IPS-18c (cell line): ENCODE results near the gene RPH3AL.
"Not testable (repeated sequence)": the region's sequence is repeated elsewhere in the genome, so short reads cannot be mapped to it uniquely, and the experiment has no call there.

ENCODE experiments used
- H3K4me3 ChIP-seq: 2 replicates; pipeline ENCODE4 v1.7.0; 2013; ENCODE audit warnings: low read depth, mild to moderate bottlenecking, low read length, moderate library complexity; ENCODE audit not compliant: insufficient read depth
- H3K9me3 ChIP-seq: one replicate; pipeline ENCODE4 v1.6.1; 2013; ENCODE audit warnings: mild to moderate bottlenecking, low read length, moderate library complexity; ENCODE audit not compliant: control insufficient read depth, insufficient read depth

The RPH3AL gene

GRCh38 chr17:330993-331701 is 21.5 kb downstream of the RPH3AL start:
- peaks cover 2% of the 10 kb centered on the region for H3K9me3 ChIP-seq
- no peak overlapping the region for H3K4me3 ChIP-seq

DNA sequence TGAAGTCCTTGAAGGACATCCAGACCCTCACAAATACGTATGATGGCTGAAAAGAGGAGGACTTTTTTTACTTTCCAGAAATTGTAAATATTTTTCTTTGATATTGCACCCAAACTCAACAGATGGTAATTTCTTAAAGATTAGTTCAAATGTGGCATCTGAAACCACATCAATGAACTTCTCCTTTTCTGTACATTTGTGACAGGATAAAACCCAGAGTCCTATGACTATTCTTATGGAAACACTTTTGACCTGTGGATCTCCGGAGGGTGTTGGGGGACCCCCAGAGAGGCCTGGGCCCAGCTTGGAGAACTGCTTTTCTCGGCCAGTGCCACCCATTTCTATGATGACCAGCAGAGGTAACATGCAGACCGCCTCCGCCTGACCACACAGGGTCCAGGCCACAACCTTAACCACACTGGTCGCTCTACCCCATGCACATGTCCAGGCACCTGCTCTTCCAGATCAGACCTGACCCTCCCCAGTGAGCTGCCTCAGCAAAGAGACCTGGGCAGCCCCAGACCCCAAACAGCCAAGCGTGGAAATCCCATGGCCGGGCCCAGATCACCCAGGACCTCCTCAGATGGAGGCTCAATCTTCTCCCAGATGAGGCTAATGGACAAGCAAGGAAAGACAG is 22.7 kb downstream of the RPH3AL start:
- Histone ChIP-seq H3K4me3 (no peak overlapping the region), H3K9me3 (peaks cover 2% of the 10 kb centered on the region)

DNA sequence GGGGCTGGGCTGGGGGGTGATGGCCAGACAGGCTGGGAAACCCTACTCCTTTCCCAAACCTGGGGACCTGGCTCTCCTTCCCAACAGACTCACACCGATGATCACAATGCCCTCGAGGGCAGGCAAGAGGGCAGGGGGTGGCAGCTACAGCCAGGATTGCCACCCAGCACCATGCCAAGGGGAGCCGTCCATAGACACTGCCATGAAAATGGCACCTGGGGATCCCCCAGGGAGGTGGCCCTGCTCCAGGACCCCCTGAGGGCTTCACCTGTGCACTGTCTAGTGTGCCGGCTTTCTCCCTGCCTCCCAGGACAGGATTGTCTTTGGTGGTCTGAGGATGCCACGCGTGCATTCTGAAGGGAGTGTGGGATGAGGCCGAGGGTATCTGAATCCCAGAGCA is 24.6 kb downstream of the RPH3AL start:
- Histone ChIP-seq H3K9me3 (no peaks in the 10 kb centered on the region), H3K4me3 (no peak overlapping the region)

- H3K9me3 ChIP-seq: no peaks in the 10 kb centered on the region
- no peak overlapping the region for H3K4me3 ChIP-seq
These were observed 25.3 kb downstream of the RPH3AL start for GRCh38 chr17:327296-327695.

DNA sequence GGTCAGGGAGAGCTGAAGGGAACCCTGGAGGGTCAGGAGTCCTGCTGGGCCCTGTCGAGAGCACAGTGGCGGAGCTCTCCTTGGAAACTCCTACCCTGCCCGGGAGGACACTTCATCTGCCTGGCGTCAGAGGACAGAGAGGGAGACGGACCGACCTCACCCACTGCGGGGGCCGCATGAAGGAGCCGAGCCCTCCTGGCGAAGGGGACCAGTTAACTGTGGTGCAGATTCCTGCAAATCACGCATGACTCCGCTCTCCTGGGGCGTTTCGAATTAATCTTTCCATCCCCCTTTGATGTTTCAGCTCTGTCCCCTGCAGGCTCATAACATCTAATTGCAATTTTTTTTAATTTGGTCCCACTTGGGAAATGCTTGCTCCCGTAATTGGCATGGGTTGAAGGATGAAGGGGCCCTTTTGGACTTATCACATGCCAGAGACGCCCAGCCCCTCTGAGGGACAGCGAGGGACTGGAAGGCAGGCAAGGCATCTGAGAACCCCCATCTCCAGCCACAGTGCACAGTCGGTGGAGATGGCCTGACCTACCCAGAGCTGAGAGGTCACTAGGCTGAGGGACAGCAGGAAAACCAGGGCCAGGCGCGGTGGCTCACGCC is 26.5 kb downstream of the RPH3AL start:
- no peak overlapping the region for H3K4me3 ChIP-seq
- no peaks in the 10 kb centered on the region for H3K9me3 ChIP-seq

DNA sequence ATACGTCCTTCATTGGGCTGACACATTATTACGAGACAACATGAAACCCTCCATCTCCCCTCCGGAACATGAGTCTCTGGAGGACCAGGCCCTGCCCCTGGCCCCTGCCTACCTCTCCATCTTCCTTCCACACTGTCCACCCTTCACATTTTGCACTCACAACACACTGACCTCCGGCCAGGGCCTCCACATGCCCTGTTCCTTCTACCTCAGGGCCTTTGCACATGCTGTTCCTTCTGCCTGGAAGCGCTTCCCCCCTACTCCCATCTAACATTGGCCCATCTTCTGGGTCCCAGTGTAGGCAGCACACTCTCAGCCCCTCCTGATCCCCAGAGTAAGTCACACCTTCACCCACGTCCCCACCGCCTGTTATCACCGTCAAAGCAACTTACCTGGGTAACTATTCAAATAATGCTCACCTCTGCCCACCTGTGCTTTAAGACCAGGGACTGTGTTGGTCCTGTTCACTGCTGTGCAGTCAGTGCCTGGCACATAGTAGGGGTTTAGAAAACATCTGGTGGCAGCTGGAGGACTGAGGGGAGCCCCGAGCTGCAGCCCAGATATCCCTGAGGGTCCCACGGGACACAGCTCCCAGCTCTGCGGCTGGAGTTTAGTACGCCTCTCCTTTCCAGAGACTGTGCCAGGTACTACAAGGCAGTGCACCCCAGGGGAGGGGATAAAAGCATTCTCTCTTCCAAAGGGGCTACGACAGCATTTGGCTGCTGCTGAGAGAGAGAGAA is 27.2 kb downstream of the RPH3AL start:
- Histone ChIP-seq H3K4me3 (no peak overlapping the region), H3K9me3 (no peaks in the 10 kb centered on the region)

- no peaks in the 10 kb centered on the region for H3K9me3 ChIP-seq
- no peak overlapping the region for H3K4me3 ChIP-seq
These were observed 28.7 kb downstream of the RPH3AL start for GRCh38 chr17:323721-324571.

DNA sequence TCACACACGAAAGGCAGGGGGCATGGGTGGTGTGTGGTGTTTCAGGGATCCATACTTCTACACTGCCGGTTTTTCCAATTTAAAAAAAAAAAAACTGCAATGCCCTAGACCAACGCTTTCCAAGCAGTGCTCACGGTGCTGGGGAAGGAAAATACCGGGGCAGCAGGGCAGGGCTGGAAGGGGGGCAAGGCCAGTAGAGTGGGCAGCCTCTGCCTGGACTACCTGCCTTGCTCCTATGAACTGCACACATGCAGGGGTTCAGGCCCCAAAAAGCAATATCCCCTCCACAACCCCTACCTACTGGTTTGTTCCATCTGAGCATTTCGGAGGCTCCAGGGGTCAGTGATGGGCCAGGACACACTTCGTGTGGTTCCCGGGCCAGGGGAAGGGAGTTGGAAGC is 29.4 kb downstream of the RPH3AL start:
- H3K9me3 ChIP-seq: no peaks in the 10 kb centered on the region
- no peak overlapping the region for H3K4me3 ChIP-seq

DNA sequence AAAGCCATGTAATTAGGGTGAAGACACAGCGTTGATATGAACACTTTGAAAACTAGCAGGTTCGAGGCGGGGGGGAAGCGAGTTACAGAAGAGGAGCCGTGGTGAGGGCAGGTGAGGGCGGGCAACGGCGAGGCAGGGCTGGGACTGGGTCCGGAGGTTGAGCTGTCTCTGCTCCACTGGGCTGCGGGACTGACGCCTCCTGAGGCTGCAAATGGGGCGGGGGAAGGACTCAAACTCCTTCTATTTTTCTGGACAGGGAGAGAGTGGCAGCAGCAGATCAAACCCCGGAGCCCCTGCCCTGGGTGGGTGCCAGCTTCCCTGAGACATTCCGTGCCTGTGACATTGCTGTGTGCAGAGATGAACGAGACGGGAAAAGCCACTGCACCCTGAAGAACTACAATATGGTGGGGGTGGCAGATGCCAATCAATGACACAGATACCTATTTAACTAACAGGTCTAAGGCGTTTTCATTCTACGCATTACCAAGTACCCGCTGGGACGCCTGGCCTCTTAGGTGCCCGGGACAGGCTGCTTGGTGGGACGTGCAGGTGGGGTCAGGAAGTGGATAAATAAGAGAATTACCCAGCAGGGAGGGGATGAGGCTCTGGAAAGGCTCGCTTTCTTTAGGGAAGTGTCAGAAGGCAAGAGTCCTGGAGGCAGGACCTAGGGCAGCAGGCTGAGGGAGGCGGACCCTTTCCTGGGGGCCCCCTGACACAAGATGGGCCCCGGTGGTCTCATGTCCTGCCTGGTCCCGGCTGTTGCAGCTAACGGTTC is 30.4 kb downstream of the RPH3AL start:
- no peaks in the 10 kb centered on the region for H3K9me3 ChIP-seq
- H3K4me3 ChIP-seq: no peak overlapping the region

DNA sequence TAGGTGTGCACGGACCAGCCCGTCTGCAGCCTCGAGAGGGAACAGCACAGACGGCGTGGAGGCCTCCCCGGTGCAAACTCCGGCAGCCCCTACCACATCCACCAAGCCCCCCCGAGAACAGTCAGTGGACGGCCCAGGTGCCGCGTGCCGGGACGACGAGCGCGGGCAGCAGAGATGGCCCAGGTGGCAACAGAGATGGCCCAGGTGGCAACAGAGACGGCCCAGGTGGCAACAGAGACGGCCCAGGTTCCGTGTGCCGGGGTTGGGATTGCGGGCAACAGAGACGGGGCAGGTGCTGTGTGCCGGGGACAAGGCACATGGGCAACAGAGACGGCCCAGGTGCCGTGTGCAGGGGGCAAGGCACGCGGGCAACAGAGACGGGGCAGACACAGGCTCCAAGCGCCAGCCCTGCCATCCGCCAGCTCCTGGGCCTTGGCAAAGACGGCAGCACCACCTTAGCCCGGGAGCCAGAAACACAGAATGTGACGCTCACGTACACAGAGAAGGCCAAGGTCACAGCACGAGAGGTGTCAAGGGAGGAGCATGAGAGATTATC is 31.1 kb downstream of the RPH3AL start:
- Histone ChIP-seq H3K9me3 (no peaks in the 10 kb centered on the region), H3K4me3 (no peak overlapping the region)

- no peak overlapping the region for H3K4me3 ChIP-seq
- no peaks in the 10 kb centered on the region for H3K9me3 ChIP-seq
These were observed 31.7 kb downstream of the RPH3AL start for GRCh38 chr17:320809-321385.

- Histone ChIP-seq H3K4me3 (no peak overlapping the region), H3K9me3 (no peaks in the 10 kb centered on the region)
These were observed 32.5 kb downstream of the RPH3AL start for GRCh38 chr17:320139-320538.

- H3K4me3 ChIP-seq: no peak overlapping the region
- no peaks in the 10 kb centered on the region for H3K9me3 ChIP-seq
These were observed 33.3 kb downstream of the RPH3AL start for GRCh38 chr17:319266-319665.

- H3K9me3 ChIP-seq, H3K4me3 ChIP-seq: not testable (repeated sequence)
These were observed 35.5 kb downstream of the RPH3AL start for GRCh38 chr17:317070-317469.

DNA sequence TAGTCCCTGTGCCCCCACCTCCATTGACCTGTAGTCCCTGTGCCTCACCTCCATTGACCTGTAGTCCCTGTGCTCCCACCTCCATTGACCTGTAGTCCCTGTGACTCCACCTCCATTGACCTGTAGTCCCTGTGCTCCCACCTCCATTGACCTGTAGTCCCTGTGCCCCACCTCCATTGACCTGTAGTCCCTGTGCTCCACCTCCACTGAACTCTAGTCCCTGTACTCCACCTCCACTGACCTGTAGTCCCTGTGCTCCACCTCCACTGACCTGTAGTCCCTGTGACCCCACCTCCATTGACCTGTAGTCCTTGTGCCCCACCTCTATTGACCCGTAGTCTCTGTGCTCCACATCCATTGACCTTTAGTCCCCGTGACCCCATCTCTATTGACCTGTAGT is 37.2 kb downstream of the RPH3AL start:
- H3K4me3 ChIP-seq, H3K9me3 ChIP-seq: not testable (repeated sequence)

DNA sequence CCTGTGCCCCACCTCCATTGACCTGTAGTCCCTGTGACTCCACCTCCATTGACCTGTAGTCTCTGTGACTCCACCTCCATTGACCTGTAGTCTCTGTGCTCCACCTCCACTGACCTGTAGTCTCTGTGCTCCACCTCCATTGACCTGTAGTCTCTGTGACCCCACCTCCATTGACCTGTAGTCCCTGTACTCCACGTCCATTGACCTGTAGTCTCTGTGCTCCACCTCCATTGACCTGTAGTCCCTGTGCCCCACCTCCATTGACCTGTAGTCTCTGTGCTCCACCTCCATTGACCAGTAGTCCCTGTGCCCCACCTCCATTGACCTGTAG is 38.0 kb downstream of the RPH3AL start:
- not testable (repeated sequence) for H3K9me3 ChIP-seq, H3K4me3 ChIP-seq
